ENCODE data around the gene LTBR.

GRCh38 chr12:6346235-6346832, 37.6 kb upstream of the LTBR start:
- TF ChIP-seq CTCF (IDR thresholded peaks at IDR 0.05; ENCODE audit: low read depth, low read length) (no peak), MAX (IDR thresholded peaks at IDR 0.05; ENCODE audit: low read depth, low read length) (no peak), POLR2A (IDR thresholded peaks at IDR 0.05; ENCODE audit: extremely low read depth, insufficient read length) (no peak), MYC (IDR thresholded peaks at IDR 0.05; ENCODE audit: low read depth, low read length) (no peak)
